Thoracic aorta (tissue), 2 donors: ENCODE measurements around the gene NTRK2. TPM values are rescaled to one million over a fixed set of nuclear protein-coding genes. Genes with fewer than 3 reads are reported as not detected.

Experiments
- ATAC-seq: fragments of 150-250 bp; one replicate; pipeline ENCODE4 v1.8.0; 2017; ENCODE audit warnings: low read depth; ENCODE audit not compliant: insufficient number of reproducible peaks, low FRiP score
- DNase-seq: peaks from one replicate; pipeline ENCODE4 v3.0.0-alpha.2; 2020; ENCODE audit warnings: low spot score
- H3K27ac ChIP-seq, 2 donors: fragments of 200-600 bp; sonication (generic); 1 replicate in 1 of 2; 2 replicates in 1 of 2; pipeline ENCODE4 v1.5.1; 2016; ENCODE audit warnings: mild to moderate bottlenecking in 2 of 2, moderate library complexity in 2 of 2
- H3K27me3 ChIP-seq: fragments of 200-600 bp; sonication (generic); replicated peaks from 2 replicates; pipeline ENCODE4 v1.6.0; 2016; ENCODE audit warnings: mild to moderate bottlenecking; ENCODE audit not compliant: insufficient read depth
- H3K36me3 ChIP-seq: fragments of 200-600 bp; sonication (generic); one replicate; pipeline ENCODE4 v1.5.1; 2016
- H3K4me1 ChIP-seq, 2 donors: fragments of 200-600 bp; sonication (generic); 1 replicate in 1 of 2; 2 replicates in 1 of 2; pipeline versions ENCODE4 v1.5.1 to v1.6.0; 2016; ENCODE audit warnings: low read depth in 2 of 2, mild to moderate bottlenecking in 1 of 2; ENCODE audit not compliant: control insufficient read depth in 1 of 2
- H3K4me3 ChIP-seq: fragments of 200-600 bp; sonication (generic); 2 replicates; pipeline ENCODE4 v1.5.1; 2016; ENCODE audit warnings: mild to moderate bottlenecking
- H3K9me3 ChIP-seq: fragments of 200-600 bp; sonication (generic); 2 replicates; pipeline ENCODE4 v1.5.1; 2016
- CTCF ChIP-seq: fragments of 200-600 bp; sonication (generic); IDR thresholded peaks from one replicate; pipeline ENCODE4 v1.5.1; 2019; ENCODE audit warnings: antibody characterized with exemption
- total RNA-seq, 2 donors: library from RNA; depleted of rRNA; stranded (reverse); fragments of >200 nt; gene quantifications; one replicate each; pipeline versions ENCODE4 v1.1.0 to v1.2.3, GENCODE V29; 2016

NTRK2 gene
- total RNA-seq, 2 donors from 2014 or later: 12.6 to 27.9 TPM

- TF ChIP-seq CTCF: no peak
- no peaks in the 10 kb centered on the region for H3K36me3 ChIP-seq
- H3K4me3 ChIP-seq: no peak overlapping the region
- H3K27me3 ChIP-seq: no peaks in the 10 kb centered on the region
- H3K27ac ChIP-seq: no peak overlapping the region
- DNase-seq (no peak), ATAC-seq (no peak)
- no peaks in the 10 kb centered on the region for H3K4me1 ChIP-seq
- no peaks in the 10 kb centered on the region for H3K9me3 ChIP-seq
Measured at GRCh38 chr9:84969084-84969483, 299.6 kb downstream of the NTRK2 start.

- H3K27me3 ChIP-seq: no peaks in the 10 kb centered on the region
- no peak for ATAC-seq
- TF ChIP-seq CTCF: no peak
Measured at GRCh38 chr9:84969736-84970135, 300.2 kb downstream of the NTRK2 start.

GRCh38 chr9:84970432-84970831 lies 300.9 kb downstream of the NTRK2 start:
- Histone ChIP-seq H3K27ac (no peak overlapping the region), H3K9me3 (no peaks in the 10 kb centered on the region), H3K4me3 (no peak overlapping the region), H3K27me3 (no peaks in the 10 kb centered on the region), H3K36me3 (no peaks in the 10 kb centered on the region), H3K4me1 (no peaks in the 10 kb centered on the region)
- ATAC-seq (no peak), DNase-seq (no peak)
- TF ChIP-seq CTCF: no peak

More at GRCh38 chr9:84969736-84970135, 300.2 kb downstream of the NTRK2 start:
- Histone ChIP-seq H3K4me1 (no peaks in the 10 kb centered on the region), H3K4me3 (no peak overlapping the region), H3K9me3 (no peaks in the 10 kb centered on the region), H3K36me3 (no peaks in the 10 kb centered on the region), H3K27ac (no peak overlapping the region)
- no peak for DNase-seq

GRCh38 chr9:84971571-84971970 lies 302.0 kb downstream of the NTRK2 start:
- ATAC-seq: no peak
- no peak for TF ChIP-seq CTCF
- H3K36me3 ChIP-seq: no peaks in the 10 kb centered on the region

GRCh38 chr9:84974258-84974657 lies 304.7 kb downstream of the NTRK2 start:
- ATAC-seq (no peak), DNase-seq (no peak)
- H3K27ac ChIP-seq: no peak overlapping the region

More at GRCh38 chr9:84971571-84971970, 302.0 kb downstream of the NTRK2 start:
- H3K4me3 ChIP-seq: no peak overlapping the region
- no peaks in the 10 kb centered on the region for H3K27me3 ChIP-seq
- no peak overlapping the region for H3K27ac ChIP-seq
- H3K4me1 ChIP-seq: no peaks in the 10 kb centered on the region
- no peaks in the 10 kb centered on the region for H3K9me3 ChIP-seq
- DNase-seq: no peak

More at GRCh38 chr9:84974258-84974657, 304.7 kb downstream of the NTRK2 start:
- Histone ChIP-seq H3K27me3 (no peaks in the 10 kb centered on the region), H3K4me1 (no peaks in the 10 kb centered on the region), H3K9me3 (no peaks in the 10 kb centered on the region), H3K36me3 (no peaks in the 10 kb centered on the region), H3K4me3 (no peak overlapping the region)
- no peak for TF ChIP-seq CTCF
